ENCODE measurements around the gene ZNF792.
"Not testable (repeated sequence)": the region's sequence is repeated elsewhere in the genome, so short reads cannot be mapped to it uniquely, and the experiment has no call there.

Gene ZNF792

GRCh38 chr19:35005256-35005977 lies 41.4 kb upstream of the ZNF792 start:
- no peak for TF ChIP-seq JUND (IDR thresholded peaks at IDR 0.05; ENCODE audit: low read depth)
- no peak for DNase-seq (ENCODE audit: low read depth in 1 of 2, low spot score in 1 of 2)

GRCh38 chr19:35004517-35005255 lies 40.7 kb upstream of the ZNF792 start:
- in situ Hi-C loops (cut with HindIII; ENCODE audit: low pct_unique_long_range_greater_than_20kb, low sequenced_read_pairs), result no loop called here
- no peak for TF ChIP-seq JUND (IDR thresholded peaks at IDR 0.05; ENCODE audit: low read depth)
- DNase-seq (ENCODE audit: low read depth in 1 of 2, low spot score in 1 of 2), result no peak

More at GRCh38 chr19:35005256-35005977, 41.4 kb upstream of the ZNF792 start:
- in situ Hi-C loops (cut with HindIII; ENCODE audit: low pct_unique_long_range_greater_than_20kb, low sequenced_read_pairs), result no loop called here

GRCh38 chr19:35002037-35002535 lies 38.1 kb upstream of the ZNF792 start:
- DNase-seq (ENCODE audit: low read depth in 1 of 2, low spot score in 1 of 2), result no peak
- no peak for TF ChIP-seq JUND (IDR thresholded peaks at IDR 0.05; ENCODE audit: low read depth)
- in situ Hi-C loops (cut with HindIII; ENCODE audit: low pct_unique_long_range_greater_than_20kb, low sequenced_read_pairs), result no loop called here

GRCh38 chr19:35000647-35001501 lies 36.8 kb upstream of the ZNF792 start:
- in situ Hi-C loops (cut with HindIII; ENCODE audit: low pct_unique_long_range_greater_than_20kb, low sequenced_read_pairs), result no loop called here
- no peak for TF ChIP-seq JUND (IDR thresholded peaks at IDR 0.05; ENCODE audit: low read depth)
- peak in 1 of 2 experiments; percentile 43 for DNase-seq (ENCODE audit: low read depth in 1 of 2, low spot score in 1 of 2)

GRCh38 chr19:35000338-35000646 lies 36.3 kb upstream of the ZNF792 start:
- no peak for TF ChIP-seq JUND (IDR thresholded peaks at IDR 0.05; ENCODE audit: low read depth)
- in situ Hi-C loops (cut with HindIII; ENCODE audit: low pct_unique_long_range_greater_than_20kb, low sequenced_read_pairs), result no loop called here
- DNase-seq (ENCODE audit: low read depth in 1 of 2, low spot score in 1 of 2), result no peak

- TF ChIP-seq JUND (IDR thresholded peaks at IDR 0.05; ENCODE audit: low read depth), result no peak
- peak; percentile 82 to 92 for DNase-seq (ENCODE audit: low read depth in 1 of 2, low spot score in 1 of 2)
- in situ Hi-C loops (cut with HindIII; ENCODE audit: low pct_unique_long_range_greater_than_20kb, low sequenced_read_pairs), result no loop called here
These were observed 35.7 kb upstream of the ZNF792 start, which contains the start of gene GRAMD1A for GRCh38 chr19:34999498-35000337. TSS of gene GRAMD1A (plus strand) at chr19:35000323. CDS start at chr19:35000479, 156 bp downstream.

GRCh38 chr19:34998777-34999497 lies 34.9 kb upstream of the ZNF792 start:
- in situ Hi-C loops (cut with HindIII; ENCODE audit: low pct_unique_long_range_greater_than_20kb, low sequenced_read_pairs), result no loop called here
- TF ChIP-seq JUND (IDR thresholded peaks at IDR 0.05; ENCODE audit: low read depth), result no peak
- DNase-seq (ENCODE audit: low read depth in 1 of 2, low spot score in 1 of 2), result no peak

- DNase-seq (ENCODE audit: low read depth in 1 of 2, low spot score in 1 of 2); in situ Hi-C loops (cut with HindIII; ENCODE audit: low pct_unique_long_range_greater_than_20kb, low sequenced_read_pairs): not testable (repeated sequence)
These were observed 34.2 kb upstream of the ZNF792 start for GRCh38 chr19:34998224-34998623.

GRCh38 chr19:34997071-34997617 lies 33.1 kb upstream of the ZNF792 start:
- no peak for DNase-seq (ENCODE audit: low read depth in 1 of 2, low spot score in 1 of 2)
- in situ Hi-C loops (cut with HindIII; ENCODE audit: low pct_unique_long_range_greater_than_20kb, low sequenced_read_pairs), result no loop called here
- no peak for TF ChIP-seq JUND (IDR thresholded peaks at IDR 0.05; ENCODE audit: low read depth)

GRCh38 chr19:34995551-34995950 lies 31.5 kb upstream of the ZNF792 start:
- no peak for TF ChIP-seq JUND (IDR thresholded peaks at IDR 0.05; ENCODE audit: low read depth)
- DNase-seq (ENCODE audit: low read depth in 1 of 2, low spot score in 1 of 2), result no peak
- in situ Hi-C loops (cut with HindIII; ENCODE audit: low pct_unique_long_range_greater_than_20kb, low sequenced_read_pairs), result no loop called here

Measured in T47D (cell line).